Adrenal gland (tissue), 5 donors: ENCODE measurements around the gene C11orf42.

ENCODE experiments used
- POLR2A ChIP-seq, 2 donors: fragments of 450-650 bp; IDR thresholded peaks; one replicate each; pipeline ENCODE4 v1.6.1; 2017; ENCODE audit warnings: antibody characterized with exemption in 2 of 2, mild to moderate bottlenecking in 2 of 2, moderate library complexity in 1 of 2
- TF ChIP-seq, protein P1 (sequence below), 6 experiments: fragments of 450-650 bp in 4 of 6; fragments of 200-600 bp in 2 of 6; sonication (generic) in 1 of 6; IDR thresholded peaks; 1 replicate in 5 of 6; 2 replicates in 1 of 6; pipeline versions ENCODE4 v1.5.1 to v1.8.0; 2016 to 2021; ENCODE audit warnings: antibody characterized with exemption in 6 of 6, mild to moderate bottlenecking in 2 of 6, moderate library complexity in 1 of 6
- donor health status: DM: no; HTN: no; CAD: no.

- TF ChIP-seq, protein P1, sequence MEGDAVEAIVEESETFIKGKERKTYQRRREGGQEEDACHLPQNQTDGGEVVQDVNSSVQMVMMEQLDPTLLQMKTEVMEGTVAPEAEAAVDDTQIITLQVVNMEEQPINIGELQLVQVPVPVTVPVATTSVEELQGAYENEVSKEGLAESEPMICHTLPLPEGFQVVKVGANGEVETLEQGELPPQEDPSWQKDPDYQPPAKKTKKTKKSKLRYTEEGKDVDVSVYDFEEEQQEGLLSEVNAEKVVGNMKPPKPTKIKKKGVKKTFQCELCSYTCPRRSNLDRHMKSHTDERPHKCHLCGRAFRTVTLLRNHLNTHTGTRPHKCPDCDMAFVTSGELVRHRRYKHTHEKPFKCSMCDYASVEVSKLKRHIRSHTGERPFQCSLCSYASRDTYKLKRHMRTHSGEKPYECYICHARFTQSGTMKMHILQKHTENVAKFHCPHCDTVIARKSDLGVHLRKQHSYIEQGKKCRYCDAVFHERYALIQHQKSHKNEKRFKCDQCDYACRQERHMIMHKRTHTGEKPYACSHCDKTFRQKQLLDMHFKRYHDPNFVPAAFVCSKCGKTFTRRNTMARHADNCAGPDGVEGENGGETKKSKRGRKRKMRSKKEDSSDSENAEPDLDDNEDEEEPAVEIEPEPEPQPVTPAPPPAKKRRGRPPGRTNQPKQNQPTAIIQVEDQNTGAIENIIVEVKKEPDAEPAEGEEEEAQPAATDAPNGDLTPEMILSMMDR (IDR thresholded peaks at IDR 0.05) = no peak
- no peak for TF ChIP-seq POLR2A (IDR thresholded peaks at IDR 0.05)
Observed at GRCh38 chr11:6205366-6205765, at the start of gene C11orf42.
